IMR-90 (cell line): ENCODE measurements around the gene MAP7. TPM values are rescaled to one million over a fixed set of nuclear protein-coding genes. Genes with fewer than 3 reads are reported as not detected.

Experiments used
- ATAC-seq: fragments of 200-7000 bp; cut with Tn5 transposase; 2 replicates; pipeline ENCODE4 v1.9.1; 2020; ENCODE audit warnings: low read depth, mild to moderate bottlenecking, moderate library complexity
- BruUV-seq: library from RNA; stranded (reverse); fragments of 400-500 nt; replicated peaks from 2 replicates; lab custom pipeline; 2021; lab: Mats Ljungman, UMichigan
- CTCF ChIA-PET: fragments of 300-600 bp; formaldehyde crosslinking; extraction: SDS; loops from one replicate; lab custom pipeline; 2021; ENCODE audit warnings: antibody characterized with exemption; lab: Yijun Ruan, JAX
- POLR2A ChIA-PET: fragments of 300-600 bp; sonication (Branson Sonifier 250); formaldehyde crosslinking; loops from one replicate; lab custom pipeline; 2022; ENCODE audit warnings: antibody characterized with exemption; ENCODE audit not compliant: unreplicated experiment; lab: Charles Lee
- DNase-seq: peaks from one replicate; pipeline ENCODE4 v3.0.0; 2013
- H2AFZ ChIP-seq: replicated peaks from 2 replicates; pipeline ENCODE3; 2013; ENCODE audit warnings: low read length, mild to moderate bottlenecking; ENCODE audit not compliant: poor library complexity
- H2AK5ac ChIP-seq: 2 replicates; pipeline ENCODE4 v1.6.1; 2013; ENCODE audit warnings: low read depth, low read length, inconsistent platforms
- H2AK9ac ChIP-seq: replicated peaks from 2 replicates; pipeline ENCODE3; 2013; ENCODE audit warnings: mild to moderate bottlenecking, low read depth, low read length, moderate library complexity; ENCODE audit not compliant: poor library complexity
- H2BK120ac ChIP-seq: 2 replicates; pipeline ENCODE4 v1.6.1; 2013; ENCODE audit warnings: low read depth, low read length, inconsistent platforms
- H2BK15ac ChIP-seq: 3 replicates; pipeline ENCODE4 v1.6.1; 2013; ENCODE audit warnings: low read depth, low read length, inconsistent platforms
- H2BK20ac ChIP-seq: 2 replicates; pipeline ENCODE4 v1.6.1; 2013; ENCODE audit warnings: low read depth, mild to moderate bottlenecking, inconsistent platforms, low read length, moderate library complexity
- H2BK5ac ChIP-seq: 2 replicates; pipeline ENCODE4 v1.6.1; 2013; ENCODE audit warnings: mild to moderate bottlenecking, low read depth, low read length, inconsistent platforms; ENCODE audit not compliant: poor library complexity, severe bottlenecking
- H3K14ac ChIP-seq: replicated peaks from 2 replicates; pipeline ENCODE4 v1.6.1; 2013; ENCODE audit warnings: low read depth, low read length, inconsistent platforms
- H3K18ac ChIP-seq: 2 replicates; pipeline ENCODE4 v1.6.1; 2013; ENCODE audit warnings: low read depth, low read length, control low read depth
- H3K23ac ChIP-seq: 2 replicates; pipeline ENCODE4 v1.6.1; 2013; ENCODE audit warnings: low read depth, low read length, inconsistent platforms
- H3K27ac ChIP-seq: 2 replicates; pipeline ENCODE4 v1.5.1; 2013; ENCODE audit warnings: mild to moderate bottlenecking, control low read depth, low read length; ENCODE audit not compliant: insufficient read depth
- H3K27me3 ChIP-seq: 2 replicates; pipeline ENCODE4 v1.6.1; 2013; ENCODE audit warnings: low read length; ENCODE audit not compliant: control insufficient read depth, insufficient read depth
- H3K36me3 ChIP-seq: 2 replicates; pipeline ENCODE4 v1.6.1; 2013; ENCODE audit warnings: low read length, mixed read lengths; ENCODE audit not compliant: control insufficient read depth, insufficient read depth
- H3K4ac ChIP-seq: 2 replicates; pipeline ENCODE4 v1.6.1; 2013; ENCODE audit warnings: low read depth, low read length, inconsistent platforms
- H3K4me1 ChIP-seq: 2 replicates; pipeline ENCODE4 v1.6.1; 2013; ENCODE audit warnings: low read length, mixed read lengths; ENCODE audit not compliant: control insufficient read depth, insufficient read depth
- H3K4me2 ChIP-seq: 2 replicates; pipeline ENCODE4 v1.6.1; 2013; ENCODE audit warnings: low read depth, mild to moderate bottlenecking, control low read depth, low read length, moderate library complexity
- H3K4me3 ChIP-seq: 2 replicates; pipeline ENCODE4 v1.5.1; 2013; ENCODE audit warnings: low read depth, mild to moderate bottlenecking, control low read depth, low read length, moderate library complexity; ENCODE audit not compliant: insufficient read depth
- H3K56ac ChIP-seq: 2 replicates; pipeline ENCODE4 v1.6.1; 2013; ENCODE audit warnings: low read length, inconsistent platforms; ENCODE audit not compliant: insufficient read depth; ENCODE audit errors: extremely low read depth
- H3K79me1 ChIP-seq, 2 experiments: 2 replicates each; pipeline ENCODE4 v1.6.1; 2013; ENCODE audit warnings: low read length in 2 of 2, inconsistent platforms in 1 of 2, low read depth in 1 of 2
- H3K9ac ChIP-seq: 2 replicates; pipeline ENCODE4 v1.6.1; 2013; ENCODE audit warnings: low read depth, low read length, control low read depth
- H3K9me1 ChIP-seq: 2 replicates; pipeline ENCODE4 v1.6.1; 2013; ENCODE audit warnings: low read length, inconsistent platforms; ENCODE audit not compliant: insufficient read depth
- H3K9me3 ChIP-seq: 2 replicates; pipeline ENCODE4 v1.6.1; 2013; ENCODE audit warnings: low read length; ENCODE audit not compliant: control insufficient read depth, insufficient read depth
- H4K20me1 ChIP-seq: 2 replicates; pipeline ENCODE4 v1.6.1; 2013; ENCODE audit warnings: low read length, inconsistent platforms; ENCODE audit not compliant: insufficient read depth
- H4K5ac ChIP-seq: 2 replicates; pipeline ENCODE4 v1.6.1; 2013; ENCODE audit warnings: mild to moderate bottlenecking, low read depth, low read length, control low read depth
- H4K8ac ChIP-seq, 2 experiments: 2 replicates each; pipeline ENCODE4 v1.6.1; 2013; ENCODE audit warnings: low read depth in 2 of 2, low read length in 2 of 2, control low read depth in 1 of 2, inconsistent platforms in 1 of 2
- H4K91ac ChIP-seq: 2 replicates; pipeline ENCODE4 v1.6.1; 2013; ENCODE audit warnings: low read depth, low read length, inconsistent platforms; ENCODE audit not compliant: insufficient read depth
- CEBPB ChIP-seq: IDR thresholded peaks from 2 replicates; pipeline ENCODE4 v1.6.1; 2012; ENCODE audit warnings: low read depth, low read length, improper control_type of control experiment
- CHD1 ChIP-seq: IDR thresholded peaks from 2 replicates; pipeline ENCODE4 v1.6.1; 2012; ENCODE audit warnings: low read depth, low read length, improper control_type of control experiment
- CTCF ChIP-seq: conservative IDR thresholded peaks from 2 replicates; pipeline ENCODE4 v1.5.1; 2012; ENCODE audit warnings: mild to moderate bottlenecking, low read depth, low read length, improper control_type of control experiment
- ELK1 ChIP-seq: fragments of 150-350 bp; IDR thresholded peaks from 2 replicates; pipeline ENCODE4 v1.6.1; 2016; ENCODE audit warnings: low read depth, mild to moderate bottlenecking, low read length, moderate library complexity, borderline replicate concordance
- FOS ChIP-seq: fragments of 150-350 bp; IDR thresholded peaks from 2 replicates; pipeline ENCODE4 v1.6.1; 2016; ENCODE audit warnings: low read depth, low read length
- MAFK ChIP-seq: IDR thresholded peaks from 2 replicates; pipeline ENCODE4 v1.6.1; 2012; ENCODE audit warnings: low read depth, low read length, improper control_type of control experiment
- MXI1 ChIP-seq: IDR thresholded peaks from 2 replicates; pipeline ENCODE4 v1.6.1; 2012; ENCODE audit warnings: low read depth, mild to moderate bottlenecking, low read length, moderate library complexity, borderline replicate concordance
- NFE2L2 ChIP-seq: fragments of 150-350 bp; IDR thresholded peaks from 2 replicates; pipeline ENCODE4 v1.6.1; 2016; ENCODE audit warnings: low read depth, mild to moderate bottlenecking, low read length
- POLR2A ChIP-seq: IDR thresholded peaks from 2 replicates; pipeline ENCODE4 v1.6.1; 2012; ENCODE audit warnings: mild to moderate bottlenecking, low read depth, low read length
- RAD21 ChIP-seq: IDR thresholded peaks from 2 replicates; pipeline ENCODE4 v1.6.1; 2012; ENCODE audit warnings: low read length, improper control_type of control experiment
- SMC3 ChIP-seq: fragments of 150-350 bp; IDR thresholded peaks from 2 replicates; pipeline ENCODE4 v1.6.1; 2016; ENCODE audit warnings: low read depth, mild to moderate bottlenecking, antibody characterized with exemption, low read length, moderate library complexity
- WGBS, 2 experiments: methylation state at CpG; one replicate each; pipeline versions ENCODE4 v1.1.5 to v1.1.7; 2013; ENCODE audit warnings: missing lambda C conversion rate in 2 of 2; ENCODE audit not compliant: insufficient read length in 1 of 2; ENCODE audit errors: extremely low coverage in 2 of 2; 5-methylcytosine and 5-hydroxymethylcytosine counted together
- dilution Hi-C: fragments of 300-500 bp; cut with HindIII; formaldehyde crosslinking; loops from one replicate; pipeline ENCODE4 v1.14.3; 2018; ENCODE audit warnings: low sequenced_read_pairs; ENCODE audit not compliant: unreplicated experiment
- in situ Hi-C: fragments of 300-500 bp; cut with MboI; formaldehyde crosslinking; loops from 3 replicates; pipeline ENCODE4 v1.14.3; 2019; ENCODE audit warnings: low sequenced_read_pairs, inconsistent platforms, mixed read lengths
- intact Hi-C: fragments of 100-400 bp; cut with micrococcal nuclease; formaldehyde crosslinking; loops from 2 replicates; pipeline ENCODE4 v1.10.0; 2022
- polyA plus RNA-seq, 3 experiments: library from polyadenylated mRNA; depleted of rRNA; stranded (reverse); fragments of >200 nt; gene quantifications; 2 replicates each; pipeline ENCODE4 v1.2.3, GENCODE V29; 2012; ENCODE audit warnings: low replicate concordance in 1 of 3
- total RNA-seq: library from RNA; depleted of rRNA; stranded (reverse); fragments of >200 nt; gene quantifications from 2 replicates; pipeline ENCODE4 v1.2.3, GENCODE V29; 2012
- TF ChIP-seq, protein P1 (sequence below): fragments of 150-350 bp; IDR thresholded peaks from 2 replicates; pipeline ENCODE4 v1.6.1; 2017; ENCODE audit warnings: mild to moderate bottlenecking, antibody characterized with exemption, low read length, low read depth

MAP7 gene
- total and polyA plus RNA-seq, 2 of the 4 experiments (the other 2 are of a cell fraction) = 0.19 to 0.36 TPM

- no peaks in the 10 kb centered on the region for H3K36me3 ChIP-seq
- no peak overlapping the region for H4K91ac ChIP-seq
- no TSS peak for BruUV-seq
- H3K4me1 ChIP-seq = no peaks in the 10 kb centered on the region; the same call in 1 of the 2 replicates
- no peaks in the 10 kb centered on the region for H3K79me1 ChIP-seq
- intact Hi-C loops (no loop called here), in situ Hi-C loops (no loop called here), dilution Hi-C loops (no loop called here)
- H3K14ac ChIP-seq = no peak overlapping the region
- H2BK15ac ChIP-seq = no peak overlapping the region
- H3K18ac ChIP-seq = no peak overlapping the region
- H3K9me1 ChIP-seq = no peaks in the 10 kb centered on the region
- ChIA-PET POLR2A (no interaction called here), CTCF (no interaction called here)
- H3K4ac ChIP-seq = no peak overlapping the region
- no peak overlapping the region for H4K8ac ChIP-seq
- no peak overlapping the region for H2AFZ ChIP-seq
- TF ChIP-seq SMC3 (no peak), MXI1 (no peak), NFE2L2 (no peak), ELK1 (no peak), CTCF (no peak), CHD1 (no peak), POLR2A (no peak), MAFK (no peak), FOS (no peak), CEBPB (no peak), RAD21 (no peak)
- TF ChIP-seq, protein P1, sequence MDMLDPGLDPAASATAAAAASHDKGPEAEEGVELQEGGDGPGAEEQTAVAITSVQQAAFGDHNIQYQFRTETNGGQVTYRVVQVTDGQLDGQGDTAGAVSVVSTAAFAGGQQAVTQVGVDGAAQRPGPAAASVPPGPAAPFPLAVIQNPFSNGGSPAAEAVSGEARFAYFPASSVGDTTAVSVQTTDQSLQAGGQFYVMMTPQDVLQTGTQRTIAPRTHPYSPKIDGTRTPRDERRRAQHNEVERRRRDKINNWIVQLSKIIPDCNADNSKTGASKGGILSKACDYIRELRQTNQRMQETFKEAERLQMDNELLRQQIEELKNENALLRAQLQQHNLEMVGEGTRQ = no peak
- ATAC-seq = no peak
- H2AK5ac ChIP-seq = no peak overlapping the region
- H3K9ac ChIP-seq = no peak overlapping the region
- no peak overlapping the region for H3K27ac ChIP-seq
- no peak overlapping the region for H2BK120ac ChIP-seq
- H4K5ac ChIP-seq = no peak overlapping the region
- no peak for DNase-seq
- no peak overlapping the region for H3K23ac ChIP-seq
- H3K4me3 ChIP-seq = no peak overlapping the region
- no peak overlapping the region for H2BK20ac ChIP-seq
- no peak overlapping the region for H2AK9ac ChIP-seq
- peaks cover 3% of the 10 kb centered on the region; the same call in 1 of the 2 replicates for H3K27me3 ChIP-seq
- H3K56ac ChIP-seq = no peak overlapping the region
- no CpG with 5 or more reads among the region's 3 CpGs for WGBS, 2 experiments
- H3K4me2 ChIP-seq = no peak overlapping the region
- no peaks in the 10 kb centered on the region for H4K20me1 ChIP-seq
- H3K9me3 ChIP-seq = no peaks in the 10 kb centered on the region
- H2BK5ac ChIP-seq = no peak overlapping the region
These were observed 111.8 kb downstream of the MAP7 start for GRCh38 chr6:136438441-136438840.
